Parathyroid adenoma (tissue), 2 donors: Measurements from ENCODE around the gene SHISA6.

Experiments used
- H2AFZ ChIP-seq: fragments of 300-600 bp; sonication (generic); one replicate; pipeline ENCODE4 v1.7.0; 2017; ENCODE audit warnings: antibody characterized with exemption, mild to moderate bottlenecking
- H3K27ac ChIP-seq: fragments of 300-600 bp; sonication (generic); one replicate; pipeline ENCODE4 v1.7.0; 2017
- H3K27me3 ChIP-seq: fragments of 300-600 bp; sonication (generic); one replicate; pipeline ENCODE4 v1.7.0; 2017; ENCODE audit warnings: low read length; ENCODE audit not compliant: control insufficient read depth, insufficient read depth
- H3K36me3 ChIP-seq: fragments of 300-600 bp; sonication (generic); one replicate; pipeline ENCODE4 v1.7.0; 2017; ENCODE audit warnings: low read length; ENCODE audit not compliant: control insufficient read depth, insufficient read depth
- H3K4me1 ChIP-seq: fragments of 300-600 bp; sonication (generic); one replicate; pipeline ENCODE4 v1.7.0; 2017; ENCODE audit warnings: control low read depth
- H3K4me2 ChIP-seq: fragments of 300-600 bp; sonication (generic); one replicate; pipeline ENCODE4 v1.7.0; 2017; ENCODE audit warnings: low read length
- H3K4me3 ChIP-seq: fragments of 300-600 bp; sonication (generic); one replicate; pipeline ENCODE4 v1.7.0; 2017; ENCODE audit warnings: low read depth, low read length
- H3K79me2 ChIP-seq: fragments of 300-600 bp; sonication (generic); one replicate; pipeline ENCODE4 v1.7.0; 2017; ENCODE audit warnings: control low read depth
- H3K9ac ChIP-seq: fragments of 300-600 bp; sonication (generic); one replicate; pipeline ENCODE4 v1.7.0; 2017; ENCODE audit warnings: mild to moderate bottlenecking
- H3K9me3 ChIP-seq: fragments of 300-600 bp; sonication (generic); one replicate; pipeline ENCODE4 v1.7.0; 2017; ENCODE audit warnings: low read length; ENCODE audit not compliant: control insufficient read depth
- TF ChIP-seq, protein P1 (sequence below): fragments of 300-600 bp; sonication (generic); IDR thresholded peaks from one replicate; pipeline ENCODE4 v1.7.0; 2017; ENCODE audit warnings: antibody characterized with exemption, mild to moderate bottlenecking
- donor health status: primary hyperparathyroidism.

The SHISA6 gene

DNA sequence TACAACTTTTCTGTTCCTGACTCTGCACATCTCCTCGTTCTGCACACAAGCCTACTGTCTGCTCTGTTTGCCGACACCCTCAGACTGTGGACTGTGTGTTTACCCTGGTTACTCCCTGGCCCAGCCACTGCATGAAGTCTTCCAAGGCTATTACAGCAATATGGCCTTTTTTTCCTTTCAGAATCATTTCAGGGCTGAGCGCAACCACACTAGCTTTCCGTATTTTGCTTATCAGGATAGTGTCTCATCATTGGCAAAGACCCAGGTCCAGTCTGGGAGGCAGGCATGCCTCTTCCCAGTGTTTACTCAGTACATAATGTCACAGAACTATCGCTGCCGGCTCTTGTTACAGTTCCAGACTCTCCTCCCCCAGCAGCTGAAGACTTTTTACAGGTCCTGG, 367.4 kb downstream of the SHISA6 start:
- H2AFZ ChIP-seq, result peak overlapping the region; percentile 63
- H3K9ac ChIP-seq, result no peak overlapping the region
- peaks cover 9% of the 10 kb centered on the region for H3K4me1 ChIP-seq

DNA sequence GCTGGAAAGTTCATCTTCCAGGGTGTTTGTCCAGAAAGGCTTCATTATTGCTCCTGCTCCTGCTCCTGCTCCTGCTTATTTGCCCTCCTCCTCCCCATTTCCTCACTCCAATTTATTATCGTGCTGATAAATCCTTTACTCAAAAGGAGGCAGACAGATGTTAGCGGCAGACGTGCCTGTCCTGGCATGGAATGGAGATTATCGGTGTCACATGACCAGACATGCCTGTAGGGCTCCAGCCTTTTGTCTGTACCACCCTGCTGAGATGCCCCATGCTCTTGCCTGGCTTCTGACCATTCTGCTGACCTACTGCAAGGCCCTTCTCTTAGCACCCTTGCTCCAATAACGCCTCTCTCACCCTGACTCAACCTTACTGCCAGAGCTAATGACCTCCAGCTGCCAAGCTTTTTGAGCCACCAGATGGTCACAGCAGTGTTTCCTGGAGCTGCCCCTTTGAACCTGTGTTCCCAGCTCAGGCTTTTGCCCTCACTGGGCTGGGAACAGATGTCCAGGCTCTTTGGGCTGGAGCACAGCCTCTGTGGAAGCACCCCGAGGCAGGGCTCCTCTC, 370.1 kb downstream of the SHISA6 start:
- no peaks in the 10 kb centered on the region for H3K36me3 ChIP-seq
- no peak overlapping the region for H3K9ac ChIP-seq
- no peak overlapping the region for H3K4me3 ChIP-seq
- H3K27me3 ChIP-seq, result no peaks in the 10 kb centered on the region
- peaks cover 9% of the 10 kb centered on the region for H3K4me1 ChIP-seq
- H3K4me2 ChIP-seq, result no peak overlapping the region
- H2AFZ ChIP-seq, result no peak overlapping the region
- H3K79me2 ChIP-seq, result no peaks in the 10 kb centered on the region
- no peak overlapping the region for H3K27ac ChIP-seq
- TF ChIP-seq, protein P1, sequence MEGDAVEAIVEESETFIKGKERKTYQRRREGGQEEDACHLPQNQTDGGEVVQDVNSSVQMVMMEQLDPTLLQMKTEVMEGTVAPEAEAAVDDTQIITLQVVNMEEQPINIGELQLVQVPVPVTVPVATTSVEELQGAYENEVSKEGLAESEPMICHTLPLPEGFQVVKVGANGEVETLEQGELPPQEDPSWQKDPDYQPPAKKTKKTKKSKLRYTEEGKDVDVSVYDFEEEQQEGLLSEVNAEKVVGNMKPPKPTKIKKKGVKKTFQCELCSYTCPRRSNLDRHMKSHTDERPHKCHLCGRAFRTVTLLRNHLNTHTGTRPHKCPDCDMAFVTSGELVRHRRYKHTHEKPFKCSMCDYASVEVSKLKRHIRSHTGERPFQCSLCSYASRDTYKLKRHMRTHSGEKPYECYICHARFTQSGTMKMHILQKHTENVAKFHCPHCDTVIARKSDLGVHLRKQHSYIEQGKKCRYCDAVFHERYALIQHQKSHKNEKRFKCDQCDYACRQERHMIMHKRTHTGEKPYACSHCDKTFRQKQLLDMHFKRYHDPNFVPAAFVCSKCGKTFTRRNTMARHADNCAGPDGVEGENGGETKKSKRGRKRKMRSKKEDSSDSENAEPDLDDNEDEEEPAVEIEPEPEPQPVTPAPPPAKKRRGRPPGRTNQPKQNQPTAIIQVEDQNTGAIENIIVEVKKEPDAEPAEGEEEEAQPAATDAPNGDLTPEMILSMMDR, result no peak
- no peaks in the 10 kb centered on the region for H3K9me3 ChIP-seq

More for the DNA sequence above, 367.4 kb downstream of the SHISA6 start:
- Histone ChIP-seq H3K4me3 (peak overlapping the region; percentile 9), H3K27ac (peak overlapping the region; percentile 60), H3K27me3 (no peaks in the 10 kb centered on the region), H3K36me3 (no peaks in the 10 kb centered on the region), H3K4me2 (peak overlapping the region; percentile 54), H3K9me3 (no peaks in the 10 kb centered on the region), H3K79me2 (no peaks in the 10 kb centered on the region)
- TF ChIP-seq, protein P1, result no peak

DNA sequence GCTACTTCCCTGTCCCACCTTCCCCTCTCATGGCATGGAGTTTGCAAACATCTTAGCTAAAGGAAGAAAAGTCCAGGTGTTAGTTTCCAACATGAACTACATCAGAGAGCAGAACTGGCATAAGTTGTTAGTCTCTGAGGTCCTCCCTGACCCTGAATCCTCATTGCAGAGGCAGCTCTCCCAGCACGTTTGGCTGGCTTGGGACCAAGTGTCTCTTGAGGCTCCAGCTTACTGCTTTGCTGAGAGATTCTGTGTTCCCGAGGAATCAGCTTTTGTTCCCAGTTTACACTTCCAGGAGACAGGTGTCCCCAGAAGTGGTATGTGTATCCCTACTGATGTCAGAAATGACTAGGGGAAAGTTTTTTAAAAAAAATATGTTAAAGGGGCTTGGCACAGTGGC, 371.9 kb downstream of the SHISA6 start:
- no peak overlapping the region for H2AFZ ChIP-seq
- H3K4me1 ChIP-seq, result peaks cover 7% of the 10 kb centered on the region
- no peaks in the 10 kb centered on the region for H3K36me3 ChIP-seq
- no peak overlapping the region for H3K27ac ChIP-seq
- H3K4me2 ChIP-seq, result no peak overlapping the region
- no peak overlapping the region for H3K4me3 ChIP-seq
- no peaks in the 10 kb centered on the region for H3K27me3 ChIP-seq
- TF ChIP-seq, protein P1, result no peak
- no peak overlapping the region for H3K9ac ChIP-seq
- no peaks in the 10 kb centered on the region for H3K9me3 ChIP-seq
- H3K79me2 ChIP-seq, result no peaks in the 10 kb centered on the region
